ENCODE measurements around the gene LRRC26. TPM values are rescaled to one million over a fixed set of nuclear protein-coding genes. Genes with fewer than 3 reads are reported as not detected.

LRRC26 gene
- total and polyA plus RNA-seq, 2 experiments from 2014 or later: not detected

- no peaks in the 10 kb centered on the region for H3F3A ChIP-seq (ENCODE audit: insufficient read depth)
- no peaks in the 10 kb centered on the region for H3K79me2 ChIP-seq (ENCODE audit: insufficient read depth)
- H3K9ac ChIP-seq: no peak overlapping the region
- H3K9me3 ChIP-seq (ENCODE audit: low read depth): no peaks in the 10 kb centered on the region
- no peaks in the 10 kb centered on the region for H3K36me3 ChIP-seq (ENCODE audit: low read depth)
- H2AFZ ChIP-seq: no peak overlapping the region
- H3K9me2 ChIP-seq (ENCODE audit: insufficient read depth): no peaks in the 10 kb centered on the region
- no peak for TF ChIP-seq EZH2 (IDR thresholded peaks at IDR 0.05; ENCODE audit: insufficient read depth, poor library complexity, severe bottlenecking)
- TF ChIP-seq EZH2phosphoT487 (IDR thresholded peaks at IDR 0.05; ENCODE audit: insufficient read depth, low read depth): no peak
- 33 to 39% methylated on average over 16 to 34 of the region's 34 CpGs for WGBS, 2 experiments (ENCODE audit: low coverage in 1 of 2, low lambda C conversion rate in 2 of 2, missing lambda C conversion rate in 2 of 2)
- no peaks in the 10 kb centered on the region for H4K20me1 ChIP-seq (ENCODE audit: insufficient read depth)
- H3K27me3 ChIP-seq (replicated peaks; ENCODE audit: insufficient read depth): no peaks in the 10 kb centered on the region
- H3K27ac ChIP-seq: no peak overlapping the region
- in situ Hi-C loops (cut with MboI): no loop called here
- DNase-seq: peak; percentile 47
- H3K4me3 ChIP-seq: no peak overlapping the region
- H3K4me1 ChIP-seq (ENCODE audit: insufficient read depth): no peaks in the 10 kb centered on the region
- no peak overlapping the region for H3K4me2 ChIP-seq (ENCODE audit: unreplicated experiment)
These were observed 19.0 kb downstream of the LRRC26 start for GRCh38 chr9:137150617-137151457.

DNA sequence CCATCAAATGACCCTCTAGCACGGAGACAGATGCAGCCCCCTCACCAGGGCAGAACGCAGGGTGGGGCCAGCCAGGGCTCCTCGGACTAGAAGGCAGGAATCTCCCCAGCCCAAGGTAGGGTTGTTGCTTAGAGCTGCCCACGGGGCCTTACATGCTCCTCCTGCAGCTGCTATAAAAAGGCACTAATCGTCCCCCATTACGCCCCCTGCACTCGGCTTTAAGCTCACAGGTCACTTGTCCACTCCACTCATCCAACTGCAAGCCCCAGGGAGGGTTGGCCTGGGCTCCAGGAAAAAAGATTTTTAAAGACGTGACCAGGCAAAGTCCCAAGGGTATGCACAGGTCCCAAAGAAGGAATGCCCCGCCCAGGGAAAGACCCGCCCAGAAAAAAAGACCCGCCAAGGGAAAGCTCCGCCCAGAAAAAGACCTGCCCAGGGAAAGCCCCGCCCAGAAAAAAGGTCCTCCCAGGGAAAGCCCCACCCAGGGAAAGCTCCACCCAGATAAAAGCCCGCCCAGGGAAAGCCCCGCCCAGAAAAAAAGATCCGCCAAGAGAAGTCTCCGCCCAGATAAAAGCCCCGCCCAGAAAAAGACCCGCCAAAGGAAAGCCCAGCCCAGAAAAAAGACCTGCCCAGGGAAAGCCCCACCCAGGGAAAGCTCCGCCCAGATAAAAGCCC, 19.8 kb downstream of the LRRC26 start:
- no peaks in the 10 kb centered on the region for H3K9me2 ChIP-seq (ENCODE audit: insufficient read depth)
- H3K9ac ChIP-seq: no peak overlapping the region
- no peak overlapping the region for H2AFZ ChIP-seq
- no peaks in the 10 kb centered on the region for H3K27me3 ChIP-seq (replicated peaks; ENCODE audit: insufficient read depth)
- H3K4me3 ChIP-seq: no peak overlapping the region
- no peaks in the 10 kb centered on the region for H3K4me1 ChIP-seq (ENCODE audit: insufficient read depth)
- H3K36me3 ChIP-seq (ENCODE audit: low read depth): no peaks in the 10 kb centered on the region
- no peak for TF ChIP-seq EZH2 (IDR thresholded peaks at IDR 0.05; ENCODE audit: insufficient read depth, poor library complexity, severe bottlenecking)
- no peak for TF ChIP-seq EZH2phosphoT487 (IDR thresholded peaks at IDR 0.05; ENCODE audit: insufficient read depth, low read depth)
- no peaks in the 10 kb centered on the region for H4K20me1 ChIP-seq (ENCODE audit: insufficient read depth)
- no peaks in the 10 kb centered on the region for H3F3A ChIP-seq (ENCODE audit: insufficient read depth)
- 47 to 59% methylated on average over 16 to 20 of the region's 20 CpGs for WGBS, 2 experiments (ENCODE audit: low coverage in 1 of 2, low lambda C conversion rate in 2 of 2, missing lambda C conversion rate in 2 of 2)
- no peak overlapping the region for H3K27ac ChIP-seq
- H3K79me2 ChIP-seq (ENCODE audit: insufficient read depth): no peaks in the 10 kb centered on the region
- no peak overlapping the region for H3K4me2 ChIP-seq (ENCODE audit: unreplicated experiment)
- no peak for DNase-seq
- no peaks in the 10 kb centered on the region for H3K9me3 ChIP-seq (ENCODE audit: low read depth)
- in situ Hi-C loops (cut with MboI): no loop called here

DNA sequence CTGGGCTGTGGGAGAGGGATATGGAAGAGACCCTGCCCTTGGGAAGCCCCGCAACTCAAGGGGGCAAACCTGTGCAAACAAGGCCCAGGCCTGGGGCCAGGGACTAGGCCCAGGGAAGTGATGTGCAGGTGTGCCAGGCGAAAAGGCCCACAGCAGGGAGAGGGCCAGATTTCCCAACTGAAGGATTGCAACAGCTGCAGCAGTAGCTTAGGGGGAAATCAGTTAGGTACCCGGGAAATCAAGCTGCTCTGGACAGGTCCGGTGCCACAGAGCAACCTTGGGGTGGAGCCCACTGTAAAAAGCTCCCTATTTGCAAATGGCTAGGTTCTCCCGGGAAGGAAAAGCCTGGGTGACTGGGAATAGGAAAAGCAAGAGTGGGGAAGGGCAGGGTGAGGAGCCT, 20.5 kb downstream of the LRRC26 start:
- in situ Hi-C loops (cut with MboI): no loop called here
- H3K9ac ChIP-seq: no peak overlapping the region
- H3K27me3 ChIP-seq (replicated peaks; ENCODE audit: insufficient read depth): no peaks in the 10 kb centered on the region
- no peak overlapping the region for H3K4me2 ChIP-seq (ENCODE audit: unreplicated experiment)
- no peak overlapping the region for H3K4me3 ChIP-seq
- H3K79me2 ChIP-seq (ENCODE audit: insufficient read depth): no peaks in the 10 kb centered on the region
- no peak overlapping the region for H3K27ac ChIP-seq
- no peaks in the 10 kb centered on the region for H3K4me1 ChIP-seq (ENCODE audit: insufficient read depth)
- H3F3A ChIP-seq (ENCODE audit: insufficient read depth): no peaks in the 10 kb centered on the region
- no peaks in the 10 kb centered on the region for H3K9me3 ChIP-seq (ENCODE audit: low read depth)
- H2AFZ ChIP-seq: no peak overlapping the region
- no peaks in the 10 kb centered on the region for H3K9me2 ChIP-seq (ENCODE audit: insufficient read depth)
- no peaks in the 10 kb centered on the region for H3K36me3 ChIP-seq (ENCODE audit: low read depth)
- no peak for DNase-seq
- H4K20me1 ChIP-seq (ENCODE audit: insufficient read depth): no peaks in the 10 kb centered on the region
- TF ChIP-seq EZH2phosphoT487 (IDR thresholded peaks at IDR 0.05; ENCODE audit: insufficient read depth, low read depth) (no peak), EZH2 (IDR thresholded peaks at IDR 0.05; ENCODE audit: insufficient read depth, poor library complexity, severe bottlenecking) (no peak)
- 67 to 73% methylated on average over 5 of the region's 5 CpGs for WGBS, 2 experiments (ENCODE audit: low coverage in 1 of 2, low lambda C conversion rate in 2 of 2, missing lambda C conversion rate in 2 of 2)

DNA sequence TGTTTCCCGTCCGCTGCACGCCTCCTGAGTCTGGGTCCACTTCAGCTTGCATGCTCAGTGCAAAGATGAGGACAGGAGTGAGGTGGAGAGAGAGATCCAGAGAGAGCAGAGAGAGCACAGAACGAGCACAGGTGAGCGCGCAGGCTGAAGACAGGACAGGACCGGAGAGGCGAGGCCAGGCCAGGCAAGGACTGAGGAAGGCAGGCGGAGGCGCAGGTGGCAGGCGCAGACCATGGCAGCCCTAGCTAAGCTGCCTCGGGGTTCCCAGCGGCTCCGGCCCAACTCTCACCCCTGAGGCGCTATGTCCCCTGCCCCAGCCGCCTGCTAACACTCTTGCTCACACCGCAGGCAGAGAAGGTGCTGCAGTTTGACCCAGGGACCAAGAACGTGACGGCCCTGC, 21.2 kb downstream of the LRRC26 start:
- in situ Hi-C loops (cut with MboI): no loop called here
- Histone ChIP-seq H3K9ac (no peak overlapping the region), H3K27ac (no peak overlapping the region), H3K36me3 (ENCODE audit: low read depth) (no peaks in the 10 kb centered on the region), H3K4me3 (no peak overlapping the region), H3K79me2 (ENCODE audit: insufficient read depth) (no peaks in the 10 kb centered on the region), H2AFZ (no peak overlapping the region), H3K9me2 (ENCODE audit: insufficient read depth) (no peaks in the 10 kb centered on the region), H3F3A (ENCODE audit: insufficient read depth) (no peaks in the 10 kb centered on the region), H3K4me1 (ENCODE audit: insufficient read depth) (no peaks in the 10 kb centered on the region), H3K9me3 (ENCODE audit: low read depth) (no peaks in the 10 kb centered on the region), H3K4me2 (ENCODE audit: unreplicated experiment) (no peak overlapping the region), H3K27me3 (replicated peaks; ENCODE audit: insufficient read depth) (no peaks in the 10 kb centered on the region; the same call in 1 of the 2 replicates), H4K20me1 (ENCODE audit: insufficient read depth) (no peaks in the 10 kb centered on the region)
- 73 to 82% methylated on average over 18 to 19 of the region's 19 CpGs for WGBS, 2 experiments (ENCODE audit: low coverage in 1 of 2, low lambda C conversion rate in 2 of 2, missing lambda C conversion rate in 2 of 2)
- TF ChIP-seq EZH2phosphoT487 (IDR thresholded peaks at IDR 0.05; ENCODE audit: insufficient read depth, low read depth): no peak
- TF ChIP-seq EZH2 (IDR thresholded peaks at IDR 0.05; ENCODE audit: insufficient read depth, poor library complexity, severe bottlenecking): no peak
- no peak for DNase-seq

Measured in GM23248 (cell line).